AG20443 (cell line): ENCODE measurements around the gene ARHGAP8.
A peak's percentile ranks its signal among the peaks of the same experiment; 100 is the strongest.
"Not testable (repeated sequence)": the region's sequence is repeated elsewhere in the genome, so short reads cannot be mapped to it uniquely, and the experiment has no call there.

Source experiments
- DNase-seq: peaks from one replicate; pipeline ENCODE4 v3.0.0; 2012; ENCODE audit warnings: low spot score, mixed read lengths

ARHGAP8 gene

DNA sequence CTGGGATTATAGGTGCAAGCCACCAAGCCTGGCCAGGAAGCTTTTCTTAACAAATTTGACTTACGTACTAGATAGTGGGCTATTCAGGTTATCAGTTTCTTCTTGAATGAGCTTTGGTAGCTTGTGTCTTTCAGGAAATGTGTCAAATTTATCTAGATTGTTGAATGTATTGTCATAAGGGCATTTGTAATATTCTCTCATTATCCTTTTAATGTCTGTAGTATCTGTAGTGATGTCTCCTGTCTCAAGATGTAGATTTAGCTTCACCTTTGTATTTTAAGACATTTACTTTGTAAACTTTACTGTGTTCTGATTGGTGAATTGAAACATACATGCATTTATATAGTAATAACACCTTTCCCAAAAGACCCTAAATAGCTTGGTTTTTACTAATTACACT is 20.7 kb downstream of the ARHGAP8 start:
- no peak for DNase-seq

DNA sequence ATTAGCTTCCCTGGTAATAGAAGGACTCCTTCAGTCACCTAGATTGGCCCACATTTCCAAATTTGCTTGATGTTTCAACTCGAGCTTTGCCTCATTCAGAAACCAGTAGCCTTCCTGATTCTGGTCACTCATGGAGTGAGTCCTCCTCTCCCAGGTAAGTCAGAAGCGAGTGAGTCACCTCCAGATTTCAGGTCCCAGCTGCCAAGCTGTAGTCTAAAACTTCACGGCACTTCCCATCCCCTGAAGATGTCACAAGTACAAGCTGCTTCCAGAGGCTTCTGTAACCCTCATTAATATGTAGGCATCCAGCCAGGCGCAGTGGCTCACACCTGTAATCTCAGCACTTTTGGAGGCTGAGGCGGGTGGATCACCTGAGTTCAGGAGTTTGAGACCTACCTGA is 23.5 kb downstream of the ARHGAP8 start:
- DNase-seq, result no peak

DNA sequence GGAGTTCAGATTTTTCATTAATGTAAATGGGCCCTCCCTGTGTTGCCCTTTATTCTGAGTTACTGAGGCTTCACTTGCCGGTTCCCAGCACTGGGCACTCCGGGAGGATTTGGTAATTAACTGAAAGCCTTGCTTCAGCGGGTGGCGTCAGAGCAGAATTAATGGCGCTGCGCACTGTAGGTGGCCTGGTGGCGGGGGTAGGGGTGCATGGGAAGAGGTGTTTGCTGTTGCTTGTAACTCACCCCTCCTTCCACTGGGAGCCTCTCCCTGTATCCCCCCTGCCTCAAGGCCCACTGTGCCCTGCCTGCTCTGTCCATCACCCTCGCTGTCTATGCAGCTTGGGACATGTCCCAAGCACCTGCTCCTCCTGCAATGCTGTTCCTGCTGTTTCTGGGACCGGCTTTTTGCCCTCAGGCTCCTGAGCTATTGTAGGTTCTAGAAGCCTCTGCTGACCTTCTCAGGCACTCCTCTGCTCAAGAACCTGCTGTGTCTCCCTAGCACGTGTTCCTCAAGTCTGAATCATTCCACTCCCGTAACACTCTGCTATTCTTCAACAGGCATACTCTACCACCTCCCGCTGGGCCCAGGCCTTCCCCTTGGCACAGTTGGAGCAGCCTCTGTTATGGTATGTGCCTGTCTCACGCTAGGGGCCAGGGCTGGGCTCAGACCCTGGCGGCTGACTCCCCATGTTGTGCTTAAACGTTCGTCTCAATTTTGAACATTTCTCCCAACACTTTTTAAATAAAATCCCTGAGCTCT is 24.4 kb downstream of the ARHGAP8 start:
- DNase-seq, result no peak

GRCh38 chr22:44777364-44777755 is 25.0 kb downstream of the ARHGAP8 start:
- no peak for DNase-seq

DNA sequence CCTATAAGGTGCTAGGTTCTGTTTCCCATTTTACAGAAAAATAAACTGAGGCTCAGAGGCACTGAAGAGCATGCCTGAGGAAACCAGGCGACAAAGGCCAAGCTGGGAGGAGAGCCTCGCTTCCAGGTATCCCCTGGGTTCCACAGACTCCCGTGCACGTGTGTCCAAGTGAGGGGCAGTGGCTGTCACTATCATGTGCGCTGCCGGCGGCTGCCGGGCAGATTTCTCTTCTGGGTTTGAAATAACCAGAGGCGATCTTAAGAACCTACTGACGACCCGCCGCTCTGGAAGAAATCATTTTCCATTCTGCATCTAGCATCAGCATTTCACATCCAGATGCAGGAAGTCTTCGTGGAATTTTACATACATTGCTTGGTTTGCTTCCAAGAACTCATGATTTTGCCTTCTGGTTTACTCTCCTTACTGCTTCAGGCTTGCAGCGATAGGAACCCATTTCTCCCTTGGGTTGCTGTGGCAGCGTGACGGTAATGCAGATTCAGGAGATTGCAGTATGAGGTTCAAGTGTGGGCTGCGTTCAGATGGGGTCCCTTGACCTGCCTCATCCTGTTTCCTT is 28.6 kb downstream of the ARHGAP8 start:
- no peak for DNase-seq

GRCh38 chr22:44782363-44782963 is 30.1 kb downstream of the ARHGAP8 start:
- peak; percentile 47 for DNase-seq

DNA sequence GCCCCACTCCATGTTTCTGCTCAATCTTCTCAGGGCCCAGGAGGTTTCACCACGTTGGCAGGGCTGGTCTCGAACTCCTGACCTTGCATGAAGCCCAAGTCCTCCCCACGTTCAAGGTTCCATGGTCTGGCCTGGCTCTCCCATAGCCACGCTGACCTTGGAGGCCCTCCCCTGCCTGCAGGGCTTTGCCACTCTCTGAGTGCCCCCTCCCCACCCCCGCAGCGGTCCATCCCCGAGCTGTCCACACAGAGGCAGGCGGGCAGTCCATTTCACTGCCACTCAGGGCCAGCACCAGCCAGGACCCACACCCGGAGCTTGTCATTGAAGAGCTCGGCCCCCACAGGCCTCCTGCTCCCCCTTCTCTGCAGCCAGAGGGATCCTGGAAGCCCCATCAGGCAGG is 30.7 kb downstream of the ARHGAP8 start:
- DNase-seq, result no peak

GRCh38 chr22:44783581-44783980 is 31.2 kb downstream of the ARHGAP8 start:
- no peak for DNase-seq

DNA sequence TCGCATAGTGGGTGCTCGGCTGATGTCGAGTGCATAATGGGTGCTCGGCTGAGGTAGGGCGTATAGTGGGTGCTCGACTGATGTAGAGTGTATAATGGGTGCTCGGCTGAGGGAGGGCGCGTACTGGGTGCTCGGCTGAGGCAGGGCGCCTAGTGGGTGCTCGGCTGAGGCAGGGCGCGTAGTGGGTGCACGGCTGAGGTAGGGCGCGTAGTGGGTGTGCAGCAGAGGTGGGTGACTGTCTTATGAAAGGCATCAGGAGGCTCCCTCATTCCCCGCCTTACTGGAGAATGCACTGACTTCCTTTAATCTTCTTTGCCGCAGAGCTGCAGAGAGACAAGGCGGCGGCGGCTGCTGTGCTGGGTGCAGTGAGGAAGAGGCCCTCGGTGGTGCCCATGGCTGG is 33.8 kb downstream of the ARHGAP8 start:
- DNase-seq, result no peak

GRCh38 chr22:44786610-44787009 is 34.2 kb downstream of the ARHGAP8 start:
- no peak for DNase-seq

DNA sequence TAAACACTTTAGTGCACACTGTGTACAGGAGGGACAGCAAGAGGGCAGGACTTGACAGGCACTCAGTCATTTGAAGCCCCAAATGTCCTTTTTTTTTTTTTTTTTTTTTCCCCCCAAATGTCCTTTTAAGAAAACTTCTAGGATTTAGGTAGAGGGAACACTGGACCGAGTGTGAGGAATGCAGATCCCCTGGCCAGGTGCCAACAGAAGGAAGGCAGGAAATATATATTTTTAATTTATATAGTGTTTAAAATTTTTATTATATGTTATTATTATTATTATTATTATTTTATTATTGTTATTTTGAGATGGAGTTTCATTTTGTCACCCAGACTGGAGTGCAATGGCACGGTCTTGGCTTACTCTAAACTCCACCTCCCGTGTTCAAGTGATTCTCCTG is 35.5 kb downstream of the ARHGAP8 start:
- no peak for DNase-seq

DNA sequence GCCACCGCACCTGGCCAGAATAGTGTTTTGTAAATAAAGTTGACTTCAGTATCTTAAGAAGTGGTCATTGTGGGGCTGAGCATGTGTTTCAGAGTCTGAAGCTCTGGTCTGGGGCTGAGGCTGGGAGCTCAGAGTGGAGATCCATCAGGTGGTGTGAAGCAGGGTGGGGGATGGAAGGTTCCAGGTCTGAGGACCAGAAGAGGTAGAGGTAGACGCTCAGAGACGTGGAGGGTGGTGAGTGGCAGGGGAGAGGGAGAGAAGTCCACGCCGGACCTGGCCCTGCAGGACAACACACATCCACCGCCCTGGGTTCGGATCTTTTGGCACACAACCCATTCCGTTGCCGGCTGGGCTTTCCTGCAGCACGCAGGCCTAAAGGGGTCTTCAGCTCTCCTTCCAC is 40.7 kb downstream of the ARHGAP8 start:
- DNase-seq, result no peak

GRCh38 chr22:44793506-44794172 is 41.3 kb downstream of the ARHGAP8 start:
- DNase-seq, result no peak

DNA sequence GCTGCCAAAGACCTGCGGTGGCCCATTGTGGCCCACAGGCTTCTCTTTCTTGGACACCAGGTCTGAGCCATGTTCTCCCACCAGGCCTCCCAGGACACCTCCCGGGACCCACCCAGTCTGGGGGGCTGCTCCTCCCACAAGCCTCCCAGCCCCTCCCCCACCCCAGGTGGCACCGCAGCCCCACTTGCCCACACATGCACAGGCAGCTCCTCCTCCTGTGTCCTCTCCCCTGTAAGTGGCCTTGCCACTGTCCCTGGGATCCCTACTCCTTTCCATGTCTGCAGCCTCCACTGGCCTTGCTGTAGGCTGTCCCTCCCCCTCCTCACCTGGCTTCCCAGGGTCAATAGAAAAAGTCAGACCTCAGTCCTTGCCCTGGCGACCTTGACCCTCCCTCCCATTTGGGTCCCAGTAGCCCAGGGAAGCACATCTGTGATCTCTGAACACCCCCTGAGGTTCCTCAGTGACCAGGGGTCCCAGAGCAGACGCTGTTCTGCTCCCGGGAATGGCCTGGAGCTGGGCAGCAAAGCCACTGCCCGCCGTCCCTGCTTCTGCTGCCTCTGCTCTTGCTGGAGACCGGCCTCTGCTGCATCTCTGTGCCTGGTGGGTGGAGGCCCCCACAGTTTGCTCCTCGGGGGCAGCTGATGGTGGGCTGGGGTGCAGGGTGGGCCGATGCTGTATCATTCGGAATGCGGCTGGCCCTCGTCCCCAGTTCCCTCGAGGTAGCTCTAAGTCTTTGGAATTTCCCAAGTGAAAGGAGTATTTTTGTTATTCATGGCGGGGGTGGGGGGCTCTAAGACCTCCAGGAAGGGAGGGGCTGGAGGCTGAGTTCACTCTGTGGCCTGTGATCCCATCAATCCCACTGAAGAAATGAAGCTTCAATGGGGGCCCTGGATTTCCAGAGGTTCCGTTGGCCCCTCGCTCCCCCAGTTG is 43.6 kb downstream of the ARHGAP8 start:
- no peak for DNase-seq

- no peak for DNase-seq
These were observed 44.9 kb downstream of the ARHGAP8 start for GRCh38 chr22:44797181-44797725.

DNA sequence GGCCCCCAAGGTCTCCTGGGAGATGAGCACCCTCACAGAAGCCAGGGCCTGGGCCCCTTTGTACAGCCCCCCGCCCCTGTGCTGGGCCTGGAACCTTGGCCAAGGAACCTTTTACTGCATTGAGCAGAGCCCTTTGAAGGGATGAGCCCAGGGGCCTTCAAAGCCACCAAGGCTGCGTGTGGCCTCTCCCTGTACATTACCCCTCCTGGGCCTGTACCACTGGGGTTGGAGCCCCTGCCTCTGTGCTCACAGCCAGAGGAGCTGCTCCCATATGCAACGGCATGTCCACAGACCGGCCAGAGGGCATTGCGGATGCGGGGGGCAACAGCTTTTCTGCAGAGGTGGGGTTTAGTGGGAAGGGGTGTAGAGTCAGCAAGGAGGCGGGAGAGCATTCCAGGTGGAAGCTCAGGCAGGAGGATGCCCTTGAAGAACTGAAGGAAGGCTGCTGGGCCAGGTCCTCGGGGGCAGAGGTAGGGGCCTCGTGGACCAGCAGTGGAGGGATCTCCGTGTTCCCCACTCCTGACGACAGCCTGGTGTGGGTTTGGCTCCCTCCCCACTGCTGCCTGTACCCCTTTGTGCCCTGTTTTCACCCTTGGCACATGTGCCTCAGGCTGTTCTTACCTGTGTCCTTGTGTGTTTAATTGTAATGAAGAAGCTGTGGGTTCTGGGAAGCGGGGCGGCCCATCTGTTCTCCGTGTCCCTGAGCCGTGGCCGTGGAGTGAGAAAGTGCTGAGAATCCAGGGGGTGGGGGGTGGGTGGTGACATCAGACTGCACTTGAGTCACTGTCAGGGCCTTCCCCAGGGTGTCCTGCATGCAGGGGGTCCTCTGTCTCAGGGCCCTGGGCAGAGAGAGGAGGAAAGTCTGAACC is 46.9 kb downstream of the ARHGAP8 start:
- no peak for DNase-seq

DNA sequence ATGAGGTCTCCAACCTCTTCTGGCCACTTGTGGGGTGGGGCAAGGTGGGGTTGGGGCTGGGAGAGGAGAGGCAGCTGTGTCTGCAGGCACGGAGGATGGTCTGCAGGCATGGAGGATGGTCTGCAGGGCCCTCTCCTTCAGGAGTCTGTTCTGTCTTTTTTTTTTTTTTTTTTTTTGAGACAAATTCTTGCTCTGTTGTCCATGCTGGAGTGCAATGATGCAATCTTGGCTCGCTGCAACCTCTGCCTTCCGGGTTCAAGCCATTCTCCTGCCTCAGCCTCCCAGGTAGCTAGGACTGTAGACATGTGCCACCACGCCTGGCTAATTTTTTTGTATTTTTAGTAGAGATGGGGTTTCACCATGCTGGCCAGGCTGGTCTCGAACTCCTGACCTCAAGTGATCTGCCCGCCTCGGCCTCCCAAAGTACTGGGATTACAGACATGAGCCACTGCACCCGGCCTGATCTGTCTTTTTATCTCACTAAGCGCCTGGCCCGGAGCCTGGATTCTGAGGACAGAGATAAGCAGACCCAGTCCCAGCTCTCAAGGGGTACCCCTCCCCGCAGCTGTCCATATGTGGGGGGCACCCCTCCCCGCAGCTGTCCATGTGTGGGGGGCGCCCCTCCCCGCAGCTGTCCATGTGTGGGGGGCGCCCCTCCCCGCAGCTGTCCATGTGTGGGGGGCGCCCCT is 47.7 kb downstream of the ARHGAP8 start:
- DNase-seq, result not testable (repeated sequence)

- DNase-seq, result no peak
These were observed 49.1 kb downstream of the ARHGAP8 start for GRCh38 chr22:44801476-44801875.

GRCh38 chr22:44802071-44802700 is 49.8 kb downstream of the ARHGAP8 start:
- DNase-seq, result no peak

- no peak for DNase-seq
These were observed 50.6 kb downstream of the ARHGAP8 start for GRCh38 chr22:44802956-44803355.
